Mammary epithelial cell (primary cell): ENCODE results near the gene CLDND1.

ENCODE experiments used
- EZH2 ChIP-seq: IDR thresholded peaks from 2 replicates; pipeline ENCODE4 v1.6.1; 2012; ENCODE audit warnings: low read length, inconsistent platforms, borderline replicate concordance
- TF ChIP-seq, protein P1 (sequence below), 2 donors: IDR thresholded peaks in 1 of 2; conservative IDR thresholded peaks in 1 of 2; 2 replicates each; pipeline ENCODE4 v1.5.1; 2011 to 2012; ENCODE audit warnings: inconsistent platforms in 2 of 2, low read length in 2 of 2, mild to moderate bottlenecking in 2 of 2, control low read depth in 1 of 2, low read depth in 1 of 2; ENCODE audit not compliant: insufficient read depth in 1 of 2; ENCODE audit errors: extremely low read depth in 1 of 2

DNA sequence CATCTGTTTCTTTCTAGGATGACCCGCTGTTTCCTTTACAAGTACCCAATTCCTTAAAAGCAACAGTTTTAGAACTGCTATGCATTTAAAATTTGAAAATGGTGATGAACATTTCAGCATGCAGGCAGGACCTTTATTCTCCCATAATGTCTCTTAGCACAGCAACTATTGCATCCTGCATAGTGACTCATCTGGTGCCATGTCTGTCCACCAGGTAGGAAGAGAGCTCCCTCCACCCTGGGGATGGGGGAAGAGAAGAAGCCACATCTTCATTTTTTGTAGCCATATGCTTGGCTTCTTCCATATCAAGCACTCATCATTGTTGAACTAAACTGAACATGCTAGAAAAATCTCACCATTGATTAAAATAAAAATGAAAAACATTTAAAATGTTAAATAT lies 19.0 kb upstream of the CLDND1 start:
- TF ChIP-seq, protein P1, sequence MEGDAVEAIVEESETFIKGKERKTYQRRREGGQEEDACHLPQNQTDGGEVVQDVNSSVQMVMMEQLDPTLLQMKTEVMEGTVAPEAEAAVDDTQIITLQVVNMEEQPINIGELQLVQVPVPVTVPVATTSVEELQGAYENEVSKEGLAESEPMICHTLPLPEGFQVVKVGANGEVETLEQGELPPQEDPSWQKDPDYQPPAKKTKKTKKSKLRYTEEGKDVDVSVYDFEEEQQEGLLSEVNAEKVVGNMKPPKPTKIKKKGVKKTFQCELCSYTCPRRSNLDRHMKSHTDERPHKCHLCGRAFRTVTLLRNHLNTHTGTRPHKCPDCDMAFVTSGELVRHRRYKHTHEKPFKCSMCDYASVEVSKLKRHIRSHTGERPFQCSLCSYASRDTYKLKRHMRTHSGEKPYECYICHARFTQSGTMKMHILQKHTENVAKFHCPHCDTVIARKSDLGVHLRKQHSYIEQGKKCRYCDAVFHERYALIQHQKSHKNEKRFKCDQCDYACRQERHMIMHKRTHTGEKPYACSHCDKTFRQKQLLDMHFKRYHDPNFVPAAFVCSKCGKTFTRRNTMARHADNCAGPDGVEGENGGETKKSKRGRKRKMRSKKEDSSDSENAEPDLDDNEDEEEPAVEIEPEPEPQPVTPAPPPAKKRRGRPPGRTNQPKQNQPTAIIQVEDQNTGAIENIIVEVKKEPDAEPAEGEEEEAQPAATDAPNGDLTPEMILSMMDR (conservative IDR thresholded peaks at IDR 0.05 in 1 of 2, IDR thresholded peaks at IDR 0.05 in 1 of 2; ENCODE audit: extremely low read depth in 1 of 2, insufficient read depth in 1 of 2, low read depth in 1 of 2, low read length in 2 of 2) = no peak
- no peak for TF ChIP-seq EZH2
